SH-SY5Y (cell line): ENCODE measurements around the gene CORO2B.

Source experiments
- GATA2 ChIP-seq: IDR thresholded peaks from 2 replicates; pipeline ENCODE4 v1.6.1; 2011; ENCODE audit warnings: mild to moderate bottlenecking, low read depth, low read length
- GATA3 ChIP-seq: IDR thresholded peaks from 2 replicates; pipeline ENCODE4 v1.6.1; 2011; ENCODE audit warnings: low read depth, mild to moderate bottlenecking, low read length, moderate library complexity

DNA sequence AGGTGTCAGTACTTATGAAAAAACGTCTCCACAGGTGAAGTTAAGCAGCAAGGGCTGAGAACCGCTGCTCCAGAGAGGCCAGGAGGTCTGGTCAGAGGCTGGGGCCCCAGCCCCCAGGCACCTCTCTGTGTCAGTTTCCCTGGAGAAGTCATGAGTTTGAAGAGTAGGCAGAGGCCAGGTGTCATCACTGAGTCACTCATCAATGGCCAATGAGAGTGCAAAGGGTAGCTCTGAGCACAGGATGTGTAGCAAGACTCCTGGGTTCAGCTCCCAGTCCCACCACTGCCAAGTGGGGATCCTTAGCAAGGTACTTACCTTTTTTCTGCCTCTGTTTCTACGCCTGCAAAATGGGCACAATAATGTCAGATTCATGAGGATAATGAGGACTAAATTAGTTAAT lies 47.9 kb downstream of the CORO2B start:
- TF ChIP-seq GATA2: no peak
- no peak for TF ChIP-seq GATA3
